Measurements from ENCODE around the gene ARSJ.

DNA sequence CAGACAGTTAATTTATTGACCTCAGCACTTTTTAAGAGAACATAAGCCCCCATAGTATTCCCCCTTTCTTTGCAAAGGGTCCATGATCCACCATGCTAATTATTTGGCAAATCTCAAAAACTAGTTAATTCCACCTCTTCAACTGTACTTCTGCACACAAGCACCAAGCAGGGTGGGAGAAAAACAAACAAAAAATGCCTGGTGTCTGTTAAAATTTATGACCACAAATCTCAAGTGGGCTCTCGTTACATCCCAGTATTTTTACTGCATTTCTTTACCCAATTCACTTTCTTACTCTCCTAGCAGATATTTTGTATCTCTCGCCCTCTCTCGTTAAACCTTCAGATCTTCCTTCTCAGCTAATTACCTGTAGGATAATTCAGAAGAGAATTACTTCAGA is 6.1 kb downstream of the ARSJ start:
- TF ChIP-seq, protein P1, sequence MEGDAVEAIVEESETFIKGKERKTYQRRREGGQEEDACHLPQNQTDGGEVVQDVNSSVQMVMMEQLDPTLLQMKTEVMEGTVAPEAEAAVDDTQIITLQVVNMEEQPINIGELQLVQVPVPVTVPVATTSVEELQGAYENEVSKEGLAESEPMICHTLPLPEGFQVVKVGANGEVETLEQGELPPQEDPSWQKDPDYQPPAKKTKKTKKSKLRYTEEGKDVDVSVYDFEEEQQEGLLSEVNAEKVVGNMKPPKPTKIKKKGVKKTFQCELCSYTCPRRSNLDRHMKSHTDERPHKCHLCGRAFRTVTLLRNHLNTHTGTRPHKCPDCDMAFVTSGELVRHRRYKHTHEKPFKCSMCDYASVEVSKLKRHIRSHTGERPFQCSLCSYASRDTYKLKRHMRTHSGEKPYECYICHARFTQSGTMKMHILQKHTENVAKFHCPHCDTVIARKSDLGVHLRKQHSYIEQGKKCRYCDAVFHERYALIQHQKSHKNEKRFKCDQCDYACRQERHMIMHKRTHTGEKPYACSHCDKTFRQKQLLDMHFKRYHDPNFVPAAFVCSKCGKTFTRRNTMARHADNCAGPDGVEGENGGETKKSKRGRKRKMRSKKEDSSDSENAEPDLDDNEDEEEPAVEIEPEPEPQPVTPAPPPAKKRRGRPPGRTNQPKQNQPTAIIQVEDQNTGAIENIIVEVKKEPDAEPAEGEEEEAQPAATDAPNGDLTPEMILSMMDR (IDR thresholded peaks at IDR 0.05; ENCODE audit: low read length), result no peak
- no peak for TF ChIP-seq EZH2 (IDR thresholded peaks at IDR 0.05; ENCODE audit: borderline replicate concordance, low read length)
